ENCODE data around the gene EXOSC9.

Gene EXOSC9

GRCh38 chr4:121827853-121828252 is 26.7 kb downstream of the EXOSC9 start:
- DNase-seq = no peak

- DNase-seq = no peak
These were observed 28.4 kb downstream of the EXOSC9 start for GRCh38 chr4:121829511-121829910.

DNA sequence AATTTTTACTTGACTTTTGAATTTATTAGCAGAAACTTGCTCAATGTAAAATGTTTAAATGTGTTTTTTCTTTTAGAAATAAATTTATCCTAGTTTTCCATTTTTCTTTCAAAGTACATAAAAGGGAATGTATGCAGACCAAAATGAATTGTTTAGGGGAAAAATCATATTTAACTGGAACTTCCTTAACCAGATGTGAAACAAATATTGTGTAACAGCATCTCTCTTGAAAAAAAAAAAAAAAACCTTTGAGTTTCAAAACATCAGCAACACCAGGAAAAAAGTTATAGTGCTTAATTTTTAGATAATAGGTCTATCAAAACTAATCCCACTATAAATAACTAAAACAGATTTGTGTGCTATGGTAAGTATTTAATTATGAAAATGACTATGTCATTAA is 37.0 kb downstream of the EXOSC9 start:
- no peak for DNase-seq

- no peak for DNase-seq
These were observed 41.7 kb downstream of the EXOSC9 start for GRCh38 chr4:121842862-121843261.

GRCh38 chr4:121846662-121847061 is 45.5 kb downstream of the EXOSC9 start:
- no peak for DNase-seq

- DNase-seq = no peak
These were observed 50.2 kb downstream of the EXOSC9 start for GRCh38 chr4:121851354-121851753.

- DNase-seq = no peak
These were observed 59.0 kb downstream of the EXOSC9 start for GRCh38 chr4:121860121-121860520.

DNA sequence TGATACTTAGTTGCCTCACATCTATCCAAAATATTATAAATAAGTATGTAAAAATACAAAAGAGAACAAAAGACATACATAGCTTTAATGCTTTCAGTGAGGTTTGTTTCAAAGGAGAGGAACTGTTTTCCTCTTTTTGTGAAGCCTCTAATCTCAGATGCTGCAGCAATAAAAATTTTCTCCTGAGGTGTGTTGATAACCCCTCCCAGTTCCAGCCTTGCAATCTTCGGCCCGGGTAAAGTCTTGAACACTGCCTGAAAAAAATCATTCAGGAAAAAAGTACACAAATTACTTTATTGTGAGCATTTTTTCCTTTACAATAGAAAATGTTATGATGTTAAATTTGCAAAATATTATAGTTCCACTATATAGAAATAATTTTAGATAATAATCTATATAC is 60.3 kb downstream of the EXOSC9 start:
- DNase-seq = no peak

GRCh38 chr4:121863799-121864198 is 62.7 kb downstream of the EXOSC9 start:
- no peak for DNase-seq
